GM18511 (cell line): ENCODE data around the gene PLPP6.
"Not testable (repeated sequence)": the region's sequence is repeated elsewhere in the genome, so short reads cannot be mapped to it uniquely, and the experiment has no call there.

ENCODE experiments used
- ATAC-seq: cut with Tn5 transposase; IDR thresholded peaks from one replicate; pipeline ENCODE4 v1.9.1; 2021; ENCODE audit warnings: mild to moderate bottlenecking, moderate library complexity; ENCODE audit not compliant: unreplicated experiment

The PLPP6 gene

GRCh38 chr9:4662108-4662988, at the start of gene PLPP6:
Gene PLPP6, plus strand, starts transcription at chr9:4662294. Its CDS starts 82 bp downstream, at chr9:4662376.
- ATAC-seq = peak; percentile 86

GRCh38 chr9:4614627-4615026, 47.5 kb upstream of the PLPP6 start:
- ATAC-seq = no peak

- ATAC-seq = no peak
Measured at GRCh38 chr9:4615251-4615650, 46.8 kb upstream of the PLPP6 start.

- no peak for ATAC-seq
Measured at GRCh38 chr9:4615778-4616177, 46.3 kb upstream of the PLPP6 start.

- no peak for ATAC-seq
Measured at GRCh38 chr9:4617752-4618151, 44.3 kb upstream of the PLPP6 start.

- no peak for ATAC-seq
Measured at GRCh38 chr9:4618700-4619099, 43.4 kb upstream of the PLPP6 start.

- no peak for ATAC-seq
Measured at GRCh38 chr9:4620057-4620765, 41.9 kb upstream of the PLPP6 start.

GRCh38 chr9:4620881-4621555, 41.1 kb upstream of the PLPP6 start:
- ATAC-seq = no peak

GRCh38 chr9:4622016-4622415, 40.1 kb upstream of the PLPP6 start:
- ATAC-seq = no peak

- no peak for ATAC-seq
Measured at GRCh38 chr9:4630836-4631235, 31.3 kb upstream of the PLPP6 start.

GRCh38 chr9:4638968-4639367, 23.1 kb upstream of the PLPP6 start:
- no peak for ATAC-seq

- ATAC-seq = no peak
Measured at GRCh38 chr9:4639420-4639819, 22.7 kb upstream of the PLPP6 start.

GRCh38 chr9:4640027-4640426, 22.1 kb upstream of the PLPP6 start:
- ATAC-seq = no peak

- no peak for ATAC-seq
Measured at GRCh38 chr9:4642351-4642750, 19.7 kb upstream of the PLPP6 start.

- no peak for ATAC-seq
Measured at GRCh38 chr9:4654084-4654483, 8.0 kb upstream of the PLPP6 start.

- no peak for ATAC-seq
Measured at GRCh38 chr9:4654538-4654937, 7.6 kb upstream of the PLPP6 start.

GRCh38 chr9:4656196-4656595, 5.9 kb upstream of the PLPP6 start:
- not testable (repeated sequence) for ATAC-seq

GRCh38 chr9:4656621-4657020, 5.5 kb upstream of the PLPP6 start:
- no peak for ATAC-seq

GRCh38 chr9:4657426-4658159, 4.5 kb upstream of the PLPP6 start:
- ATAC-seq = no peak

GRCh38 chr9:4660665-4661064, 1.4 kb upstream of the PLPP6 start:
- ATAC-seq = not testable (repeated sequence)

GRCh38 chr9:4661165-4661564, 929 bp upstream of the PLPP6 start:
- ATAC-seq = no peak
